Adrenal gland (tissue), 5 donors: ENCODE measurements around the gene XYLB.

Experiments
- CTCF ChIP-seq, 6 experiments: fragments of 450-650 bp in 4 of 6; fragments of 200-600 bp in 2 of 6; sonication (generic) in 1 of 6; IDR thresholded peaks; 1 replicate in 5 of 6; 2 replicates in 1 of 6; pipeline versions ENCODE4 v1.5.1 to v1.8.0; 2016 to 2021; ENCODE audit warnings: antibody characterized with exemption in 6 of 6, mild to moderate bottlenecking in 2 of 6, moderate library complexity in 1 of 6
- POLR2A ChIP-seq, 2 donors: fragments of 450-650 bp; IDR thresholded peaks; one replicate each; pipeline ENCODE4 v1.6.1; 2017; ENCODE audit warnings: antibody characterized with exemption in 2 of 2, mild to moderate bottlenecking in 2 of 2, moderate library complexity in 1 of 2
- donor health status: DM: no; HTN: no; CAD: no.

- no peak for TF ChIP-seq CTCF (IDR thresholded peaks at IDR 0.05)
- TF ChIP-seq POLR2A (IDR thresholded peaks at IDR 0.05) = no peak
These were observed 27.6 kb downstream of the XYLB start for GRCh38 chr3:38374221-38374620.
